Measurements from ENCODE around the gene LITAF.

DNA sequence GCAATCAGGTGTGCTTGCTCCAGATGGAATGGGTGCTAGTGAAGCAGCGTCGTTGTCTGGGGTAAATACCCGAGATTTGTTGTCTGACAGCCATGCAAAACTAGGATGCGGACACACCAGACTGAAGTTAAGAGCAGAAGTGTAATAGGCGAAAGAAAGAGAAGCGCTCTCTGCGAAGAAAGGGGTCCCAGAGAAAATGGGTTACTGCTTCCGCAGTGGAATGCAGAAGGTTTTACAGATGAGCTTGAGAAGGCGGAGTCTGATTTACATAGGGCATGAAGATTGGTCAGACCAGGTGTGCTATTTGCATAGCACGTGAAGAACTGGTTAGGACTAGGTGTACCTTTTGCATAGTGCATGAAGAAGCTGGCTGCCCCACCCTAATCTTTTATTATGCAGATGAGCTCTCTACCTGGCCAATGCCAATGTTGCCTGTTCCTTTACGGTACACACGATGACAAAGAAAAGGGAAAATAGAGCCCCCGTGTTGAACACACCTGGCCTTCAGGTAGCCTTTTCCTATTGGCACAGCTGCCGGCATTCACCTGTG is 49.5 kb upstream of the LITAF start:
- TF ChIP-seq CTCF (IDR thresholded peaks at IDR 0.05) (no peak), POLR2A (IDR thresholded peaks at IDR 0.05) (no peak)

Data from adrenal gland (tissue), 5 donors.